K562 (cell line): Measurements from ENCODE around the gene MAP3K14. TPM values are rescaled to one million over a fixed set of nuclear protein-coding genes. Genes with fewer than 3 reads are reported as not detected.

Source experiments
- ATF6 ChIP-seq: sonication (generic); formaldehyde crosslinking; IDR thresholded peaks from 2 replicates; pipeline ENCODE4 v1.4.0; 2020; ENCODE audit warnings: mild to moderate bottlenecking, missing genetic modification reagents
- EP400 ChIP-seq: fragments of 450-650 bp; IDR thresholded peaks from 2 replicates; pipeline ENCODE4 v1.6.1; 2017; ENCODE audit warnings: antibody characterized with exemption, mild to moderate bottlenecking, moderate library complexity
- FOXP1 ChIP-seq: sonication (generic); formaldehyde crosslinking; IDR thresholded peaks from 2 replicates; pipeline ENCODE4 v1.8.0; 2022; ENCODE audit warnings: mild to moderate bottlenecking, missing genetic modification reagents
- GTF2F1 ChIP-seq: IDR thresholded peaks from 2 replicates; pipeline ENCODE4 v1.6.1; 2011; ENCODE audit warnings: low read depth, low read length, improper control_type of control experiment
- KAT7 ChIP-seq: sonication (generic); formaldehyde crosslinking; IDR thresholded peaks from 2 replicates; pipeline ENCODE4 v1.8.0; 2022; ENCODE audit warnings: missing genetic modification reagents, mild to moderate bottlenecking, borderline replicate concordance
- MBD2 ChIP-seq: sonication (generic); IDR thresholded peaks from 2 replicates; pipeline ENCODE4 v1.6.1; 2016; ENCODE audit warnings: low read depth, borderline replicate concordance
- NRF1 ChIP-seq, 2 experiments: fragments of 450-650 bp; IDR thresholded peaks in 1 of 2; conservative IDR thresholded peaks in 1 of 2; 2 replicates each; pipeline ENCODE4 v1.6.1; 2014; ENCODE audit warnings: mild to moderate bottlenecking in 2 of 2
- PRDM10 ChIP-seq: fragments of 450-650 bp; IDR thresholded peaks from 2 replicates; pipeline ENCODE4 v1.6.1; 2018; ENCODE audit not compliant: partially characterized antibody
- PTBP1 ChIP-seq: fragments of 200-400 bp; formaldehyde crosslinking; IDR thresholded peaks from 2 replicates; pipeline ENCODE4 v1.6.1; 2017; ENCODE audit warnings: low read depth, low read length
- PYGO2 ChIP-seq: fragments of 450-650 bp; IDR thresholded peaks from 2 replicates; pipeline ENCODE4 v1.6.1; 2016; ENCODE audit warnings: mild to moderate bottlenecking, missing genetic modification characterization, moderate library complexity, missing compliant biosample characterization
- RB1 ChIP-seq: fragments of 450-650 bp; IDR thresholded peaks from 2 replicates; pipeline ENCODE4 v1.6.1; 2017; ENCODE audit warnings: low read depth, mild to moderate bottlenecking
- SMARCC2 ChIP-seq: fragments of 450-650 bp; IDR thresholded peaks from 2 replicates; pipeline ENCODE4 v1.6.1; 2017; ENCODE audit warnings: antibody characterized with exemption, moderate library complexity, mild to moderate bottlenecking, low read depth
- TFAP4 ChIP-seq: sonication (generic); formaldehyde crosslinking; IDR thresholded peaks from 2 replicates; pipeline ENCODE4 v1.8.0; 2022; ENCODE audit warnings: missing genetic modification reagents, mild to moderate bottlenecking, moderate library complexity, borderline replicate concordance
- UBTF ChIP-seq, 2 experiments: IDR thresholded peaks; 2 replicates each; pipeline ENCODE4 v1.6.1; 2012; ENCODE audit warnings: improper control_type of control experiment in 2 of 2, low read depth in 2 of 2, low read length in 2 of 2, borderline replicate concordance in 1 of 2
- ZBTB1 ChIP-seq: sonication (generic); formaldehyde crosslinking; IDR thresholded peaks from 2 replicates; pipeline ENCODE4 v1.8.1; 2023; ENCODE audit warnings: missing genetic modification reagents, low read depth, mild to moderate bottlenecking, borderline replicate concordance
- ZKSCAN1 ChIP-seq: fragments of 150-350 bp; IDR thresholded peaks from 2 replicates; pipeline ENCODE4 v1.6.1; 2016; ENCODE audit warnings: low read depth, low read length
- ZNF586 ChIP-seq: fragments of 450-650 bp; formaldehyde crosslinking; conservative IDR thresholded peaks from 2 replicates; pipeline ENCODE4 v1.4.0; 2020; ENCODE audit warnings: mild to moderate bottlenecking, moderate library complexity
- ZNF644 ChIP-seq: fragments of 200-800 bp; sonication (Bioruptor generic); IDR thresholded peaks from 2 replicates; pipeline ENCODE4 v1.6.1; 2016; ENCODE audit warnings: low read depth, missing genetic modification characterization, missing compliant biosample characterization
- polyA plus RNA-seq, 8 experiments: library from polyadenylated mRNA; depleted of rRNA in 4 of 8; stranded (reverse) in 5 of 8; unstranded in 3 of 8; fragments of >200 nt; fragmentation: Nextera tagmentation in 2 of 8; fragmentation: Illumina TruSeq in 1 of 8; extraction: Ambion mirVana in 2 of 8; extraction: Trizol in 1 of 8; gene quantifications; 2 replicates each; pipeline versions ENCODE4 v1.2.1 to v1.2.3, GENCODE V29; 2011 to 2014; ENCODE audit warnings: inconsistent platforms in 1 of 8, missing spikeins in 1 of 8
- total RNA-seq, 7 experiments: library from RNA; depleted of rRNA in 6 of 7; stranded (reverse); fragments of >200 nt in 6 of 7; fragmentation: Illumina TruSeq in 2 of 7; extraction: Trizol in 2 of 7; gene quantifications; 2 replicates each; pipeline versions ENCODE4 v1.2.1 to v1.2.3, GENCODE V29; 2011 to 2021; ENCODE audit warnings: low replicate concordance in 1 of 7

The MAP3K14 gene
- total and polyA plus RNA-seq, 9 of the 15 experiments (the other 6 are each of a cell fraction or from before 2014, with no cell fraction given), result 0.45 to 8.7 (median 3.2) TPM

- peak in 1 of 2 experiments; percentile 51; a peak in 2 of 4 replicates for TF ChIP-seq UBTF (IDR thresholded peaks at IDR 0.05; ENCODE audit: borderline replicate concordance in 1 of 2, low read depth in 2 of 2, low read length in 2 of 2)
- no peak for TF ChIP-seq PTBP1
- TF ChIP-seq TFAP4 (CRISPR knock-in tag), result peak; percentile 95
- TF ChIP-seq MBD2, result peak; percentile 32; the same call in 1 of the 2 replicates
- TF ChIP-seq SMARCC2, result peak; percentile 46; the same call in 1 of the 2 replicates
- TF ChIP-seq RB1, result peak; percentile 68; the same call in 1 of the 2 replicates
- TF ChIP-seq ZNF644 (tag), result peak; percentile 70; the same call in 1 of the 2 replicates
- 0 out of 4 replicates have a peak, but pooled peaks of 1 of the 2 experiments have one; percentile 32 for TF ChIP-seq NRF1 (conservative IDR thresholded peaks at IDR 0.05 in 1 of 2, IDR thresholded peaks at IDR 0.05 in 1 of 2)
- TF ChIP-seq ZKSCAN1, result peak; percentile 4; the same call in 1 of the 2 replicates
- 0 out of 2 replicates have a peak, but pooled peaks have one; percentile 36 for TF ChIP-seq FOXP1
- TF ChIP-seq GTF2F1, result no peak
- no peak for TF ChIP-seq ZNF586
- peak; percentile 61 for TF ChIP-seq PRDM10
- TF ChIP-seq ZBTB1 (CRISPR knock-in tag), result 0 out of 2 replicates have a peak, but pooled peaks have one; percentile 48
- peak; percentile 80 for TF ChIP-seq EP400
- 0 out of 2 replicates have a peak, but pooled peaks have one; percentile 46 for TF ChIP-seq KAT7 (CRISPR knock-in tag)
- no peak for TF ChIP-seq PYGO2 (tag)
- TF ChIP-seq ATF6 (CRISPR knock-in tag), result no peak
These were observed 87.9 kb downstream of the MAP3K14 start (continued) for GRCh38 chr17:45228763-45229539.
